UCSD-AML1 (cell line): ENCODE data around the gene ZNF557.

Experiments used
- DNase-seq: peaks from one replicate; lab custom pipeline; 2025; ENCODE audit not compliant: unreplicated experiment; lab: John Stamatoyannopoulos, UW

Gene ZNF557

DNA sequence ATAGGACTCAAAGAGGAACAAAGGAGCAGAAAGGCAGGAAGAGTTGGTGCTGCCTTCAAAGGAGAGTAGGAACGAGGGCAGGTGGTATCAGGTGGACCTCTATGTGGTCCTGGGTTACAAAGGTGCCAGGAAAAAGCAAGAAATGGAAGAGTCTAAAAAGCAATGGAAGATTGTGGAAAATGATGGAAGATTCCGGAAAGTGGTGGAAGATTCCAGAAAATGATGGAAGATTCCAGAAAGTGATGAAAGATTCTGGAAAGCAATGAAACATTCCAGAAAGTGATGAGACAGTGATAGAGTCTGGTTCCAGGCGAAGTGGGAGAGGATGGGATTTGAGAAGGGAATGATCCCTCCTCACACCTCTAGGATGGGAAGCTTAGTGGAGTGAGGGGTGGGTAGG is 55.3 kb downstream of the ZNF557 start:
- no peak for DNase-seq

DNA sequence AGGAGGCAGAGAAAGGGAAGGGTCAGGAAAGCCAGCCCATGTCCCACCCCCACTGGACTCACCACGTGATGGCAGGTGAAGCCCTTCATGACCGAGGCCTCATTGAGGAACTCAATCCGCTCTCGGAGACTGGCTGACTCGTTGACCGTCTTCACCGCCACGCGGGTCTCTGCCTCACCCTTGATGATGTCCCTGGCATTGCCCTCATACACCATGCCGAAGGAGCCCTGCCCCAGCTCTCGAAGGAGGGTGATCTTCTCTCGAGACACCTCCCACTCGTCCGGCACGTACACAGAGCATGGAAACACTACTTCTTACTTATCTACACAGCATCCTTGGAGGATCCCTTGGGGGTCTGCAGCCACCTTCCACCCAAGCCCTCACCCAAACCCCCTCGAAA is 55.7 kb downstream of the ZNF557 start:
- no peak for DNase-seq

DNA sequence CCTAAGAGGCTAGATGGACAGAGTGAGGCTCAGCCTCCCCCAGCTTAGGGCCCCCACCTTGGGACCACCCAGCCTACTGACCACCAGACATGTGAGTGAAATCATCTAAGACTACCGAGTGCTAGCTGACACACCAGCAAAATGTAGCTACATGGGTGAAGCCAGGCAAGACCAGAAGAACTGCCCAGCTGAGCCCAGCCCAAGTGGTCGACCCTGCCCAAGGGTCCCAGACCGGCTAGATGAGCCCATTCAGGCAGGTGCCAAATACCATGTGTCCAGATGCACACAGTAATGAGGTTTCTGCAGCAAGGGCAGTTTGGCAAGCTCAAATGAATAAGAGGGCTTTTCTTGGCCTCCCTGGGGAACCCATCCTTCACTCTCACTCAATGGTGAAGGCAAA is 56.6 kb downstream of the ZNF557 start:
- no peak for DNase-seq

DNA sequence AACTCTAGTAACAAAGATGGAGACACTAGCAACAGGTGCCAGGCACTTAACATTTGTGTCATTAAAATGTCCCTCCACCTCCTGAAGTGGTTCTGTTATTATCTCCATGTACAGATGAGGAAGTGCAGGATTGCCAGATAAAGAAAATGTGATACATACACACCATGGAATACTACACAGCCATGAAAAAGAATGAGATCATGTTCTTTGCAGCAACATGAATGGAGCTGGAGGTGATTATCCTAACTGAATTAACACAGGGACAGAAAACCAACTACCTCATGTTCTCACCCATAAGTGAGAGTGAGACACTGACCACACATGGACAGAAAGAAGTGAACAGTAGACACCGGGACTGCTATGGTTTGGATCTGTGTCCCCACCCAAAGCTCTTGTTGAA is 60.5 kb downstream of the ZNF557 start:
- no peak for DNase-seq

GRCh38 chr19:7132054-7132453 is 62.6 kb downstream of the ZNF557 start:
- no peak for DNase-seq

DNA sequence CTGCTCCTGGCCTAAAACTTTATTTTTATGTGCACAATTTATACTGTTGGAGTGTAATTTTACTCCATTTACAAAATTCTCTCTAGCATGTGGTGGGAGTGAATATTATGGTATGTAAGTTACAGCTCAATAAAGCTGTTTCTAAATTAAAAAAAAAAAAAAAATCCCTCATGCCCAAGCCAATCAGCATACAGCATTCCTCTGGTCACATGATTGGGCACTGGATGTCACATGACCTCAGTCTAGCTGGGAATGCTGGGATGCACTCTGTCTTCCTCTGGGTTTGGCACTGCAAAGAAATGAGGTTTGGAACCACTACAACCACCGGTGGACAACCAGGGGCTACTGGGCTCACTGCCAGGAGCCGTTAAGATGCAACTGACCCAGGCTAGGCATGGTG is 67.6 kb downstream of the ZNF557 start:
- no peak for DNase-seq
